SK-N-SH treated with all-trans-retinoic acid at 6 μM for 48 hours (cell line): ENCODE results near the gene ABCA1.
A peak's percentile ranks its signal among the peaks of the same experiment; 100 is the strongest.

Source experiments
- ATAC-seq: fragments of 200-7000 bp; cut with Tn5 transposase; 3 replicates; pipeline ENCODE4 v1.9.1; 2020; ENCODE audit warnings: mild to moderate bottlenecking, moderate library complexity
- BACH2 ChIP-seq: fragments of 250-450 bp; sonication (Bioruptor Pico); IDR thresholded peaks from 2 replicates; pipeline ENCODE4 v1.9.0; 2021; ENCODE audit warnings: mild to moderate bottlenecking, borderline replicate concordance
- CREB5 ChIP-seq: fragments of 250-450 bp; sonication (Bioruptor Pico); IDR thresholded peaks from 2 replicates; pipeline ENCODE4 v1.5.1; 2020; ENCODE audit warnings: low read depth, mild to moderate bottlenecking, moderate library complexity
- CSDC2 ChIP-seq: fragments of 250-450 bp; sonication (Bioruptor Pico); IDR thresholded peaks from 2 replicates; pipeline ENCODE4 v1.5.0; 2020; ENCODE audit warnings: mild to moderate bottlenecking, moderate library complexity
- CSRNP3 ChIP-seq: fragments of 250-450 bp; sonication (Bioruptor Pico); IDR thresholded peaks from 2 replicates; pipeline ENCODE4 v1.5.1; 2021; ENCODE audit warnings: mild to moderate bottlenecking, moderate library complexity
- ESRRG ChIP-seq: fragments of 250-450 bp; sonication (Bioruptor Pico); IDR thresholded peaks from 2 replicates; pipeline ENCODE4 v1.6.1; 2021; ENCODE audit warnings: mild to moderate bottlenecking
- ISL1 ChIP-seq: fragments of 250-450 bp; sonication (Bioruptor Pico); IDR thresholded peaks from 2 replicates; pipeline ENCODE4 v2.1.2; 2022; ENCODE audit warnings: mild to moderate bottlenecking, moderate library complexity
- PATZ1 ChIP-seq: fragments of 250-450 bp; sonication (Bioruptor Pico); IDR thresholded peaks from 2 replicates; pipeline ENCODE4 v1.8.0; 2020; ENCODE audit warnings: mild to moderate bottlenecking, moderate library complexity, borderline replicate concordance
- POU6F1 ChIP-seq: fragments of 250-450 bp; sonication (Bioruptor Pico); IDR thresholded peaks from 2 replicates; pipeline ENCODE4 v1.8.0; 2021; ENCODE audit warnings: low read depth, mild to moderate bottlenecking, moderate library complexity, borderline replicate concordance
- RARB ChIP-seq: fragments of 250-450 bp; sonication (Bioruptor Pico); IDR thresholded peaks from 2 replicates; pipeline ENCODE4 v1.8.0; 2021; ENCODE audit warnings: mild to moderate bottlenecking, moderate library complexity
- TCF4 ChIP-seq: fragments of 250-450 bp; sonication (Bioruptor Pico); IDR thresholded peaks from 2 replicates; pipeline ENCODE4 v1.8.0; 2021; ENCODE audit warnings: mild to moderate bottlenecking, moderate library complexity, borderline replicate concordance
- TOX ChIP-seq: fragments of 250-450 bp; sonication (Bioruptor Pico); IDR thresholded peaks from 2 replicates; pipeline ENCODE4 v1.8.0; 2021; ENCODE audit warnings: mild to moderate bottlenecking, moderate library complexity, borderline replicate concordance
- TSHZ2 ChIP-seq: fragments of 250-450 bp; sonication (Bioruptor Pico); IDR thresholded peaks from 2 replicates; pipeline ENCODE4 v1.5.0; 2020; ENCODE audit warnings: mild to moderate bottlenecking, moderate library complexity
- ZFP3 ChIP-seq: fragments of 250-450 bp; sonication (Bioruptor Pico); IDR thresholded peaks from 2 replicates; pipeline ENCODE4 v1.5.0; 2020; ENCODE audit warnings: mild to moderate bottlenecking, moderate library complexity
- ZFP30 ChIP-seq: fragments of 450-650 bp; formaldehyde crosslinking; IDR thresholded peaks from 2 replicates; pipeline ENCODE4 v1.5.0; 2022; ENCODE audit warnings: mild to moderate bottlenecking, moderate library complexity
- ZNF565 ChIP-seq: fragments of 450-650 bp; formaldehyde crosslinking; conservative IDR thresholded peaks from 2 replicates; pipeline ENCODE4 v1.5.0; 2020; ENCODE audit warnings: low read depth, mild to moderate bottlenecking, moderate library complexity
- ZNF70 ChIP-seq: fragments of 450-650 bp; formaldehyde crosslinking; IDR thresholded peaks from 2 replicates; pipeline ENCODE4 v1.5.0; 2020; ENCODE audit warnings: mild to moderate bottlenecking, moderate library complexity

Gene ABCA1

GRCh38 chr9:104931256-104931655, 3.3 kb upstream of the ABCA1 start:
- TF ChIP-seq ZNF70 (CRISPR knock-in tag) = no peak
- no peak for TF ChIP-seq CREB5 (CRISPR knock-in tag)
- TF ChIP-seq POU6F1 = no peak
- no peak for TF ChIP-seq TOX (CRISPR knock-in tag)
- TF ChIP-seq ZFP30 (CRISPR knock-in tag) = no peak
- TF ChIP-seq BACH2 (CRISPR knock-in tag) = no peak
- no peak for TF ChIP-seq TSHZ2
- no peak for TF ChIP-seq RARB (CRISPR knock-in tag)
- no peak for TF ChIP-seq ZFP3 (CRISPR knock-in tag)
- ATAC-seq = no peak

- ATAC-seq = peak; percentile 71
- TF ChIP-seq ZFP3 (CRISPR knock-in tag) = peak; percentile 54; the same call in 1 of the 2 replicates
- TF ChIP-seq POU6F1 = no peak
- no peak for TF ChIP-seq PATZ1 (CRISPR knock-in tag)
- TF ChIP-seq, all 23 proteins: peak for 1
Observed at GRCh38 chr9:104927216-104927911, 591 bp downstream of the ABCA1 start.

- no peak for ATAC-seq
- TF ChIP-seq TSHZ2 (no peak), ZNF70 (CRISPR knock-in tag) (no peak), PATZ1 (CRISPR knock-in tag) (no peak), ZFP30 (CRISPR knock-in tag) (no peak), ISL1 (CRISPR knock-in tag) (no peak), TOX (CRISPR knock-in tag) (no peak), ZNF565 (CRISPR knock-in tag) (no peak), BACH2 (CRISPR knock-in tag) (no peak), CREB5 (CRISPR knock-in tag) (no peak), TCF4 (CRISPR knock-in tag) (no peak), CSDC2 (CRISPR knock-in tag) (no peak), ESRRG (CRISPR knock-in tag) (no peak), RARB (CRISPR knock-in tag) (no peak), CSRNP3 (CRISPR knock-in tag) (no peak)
Observed at GRCh38 chr9:104923740-104924139, 4.2 kb downstream of the ABCA1 start.
